NCI-H2029 (cell line): ENCODE measurements around the gene KTI12.
A peak's percentile ranks its signal among the peaks of the same experiment; 100 is the strongest.
"Not testable (repeated sequence)": the region's sequence is repeated elsewhere in the genome, so short reads cannot be mapped to it uniquely, and the experiment has no call there.

Experiments
- DNase-seq: peaks from one replicate; lab custom pipeline; 2025; lab: John Stamatoyannopoulos, UW

KTI12 gene

GRCh38 chr1:52041551-52042185 is 8.1 kb upstream of the KTI12 start:
- DNase-seq = no peak

- no peak for DNase-seq
These were observed 4.3 kb upstream of the KTI12 start for GRCh38 chr1:52037909-52038308.

GRCh38 chr1:52037402-52037814 is 3.8 kb upstream of the KTI12 start:
- DNase-seq = peak; percentile 86

- no peak for DNase-seq
These were observed 407 bp upstream of the KTI12 start for GRCh38 chr1:52034050-52034384.

DNA sequence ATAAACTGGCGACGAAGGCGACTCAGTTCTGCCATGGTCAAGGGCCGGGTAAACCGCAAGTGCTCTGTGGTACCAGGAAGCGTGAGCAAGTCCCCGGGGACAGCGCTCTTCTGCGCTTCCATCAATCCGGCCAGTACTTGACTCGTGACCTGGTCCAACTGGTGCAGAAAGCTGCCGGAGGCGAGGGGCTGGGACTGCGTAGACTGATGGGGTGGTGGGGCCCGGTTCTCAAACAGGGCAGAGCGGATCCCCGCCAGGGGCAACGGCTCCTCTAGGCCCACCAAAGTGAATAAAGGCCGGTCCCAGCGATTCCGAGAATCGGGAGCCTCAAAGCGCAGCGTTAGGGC is 852 bp downstream of the KTI12 start:
- DNase-seq = peak; percentile 48

- no peak for DNase-seq
These were observed 1.4 kb downstream of the KTI12 start for GRCh38 chr1:52032124-52032784.

DNA sequence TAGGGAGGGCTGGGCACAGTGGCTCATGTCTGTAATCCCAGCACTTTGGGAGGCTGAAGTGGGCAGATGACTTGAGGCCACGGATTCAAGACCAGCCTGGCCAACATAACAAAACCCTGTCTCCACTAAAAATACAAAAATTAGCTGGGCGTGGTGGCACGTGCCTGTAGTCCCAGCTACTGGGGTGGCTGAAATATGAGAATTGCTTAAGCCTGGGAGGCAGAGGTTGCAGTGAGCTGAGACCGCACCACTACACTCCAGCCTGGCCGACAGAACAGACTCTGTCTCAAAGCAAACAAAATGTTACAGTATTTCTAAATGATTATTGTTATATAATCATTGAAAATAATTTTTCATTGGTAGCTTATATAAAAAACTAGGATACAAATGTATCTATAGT is 4.8 kb downstream of the KTI12 start:
- DNase-seq = not testable (repeated sequence)

DNA sequence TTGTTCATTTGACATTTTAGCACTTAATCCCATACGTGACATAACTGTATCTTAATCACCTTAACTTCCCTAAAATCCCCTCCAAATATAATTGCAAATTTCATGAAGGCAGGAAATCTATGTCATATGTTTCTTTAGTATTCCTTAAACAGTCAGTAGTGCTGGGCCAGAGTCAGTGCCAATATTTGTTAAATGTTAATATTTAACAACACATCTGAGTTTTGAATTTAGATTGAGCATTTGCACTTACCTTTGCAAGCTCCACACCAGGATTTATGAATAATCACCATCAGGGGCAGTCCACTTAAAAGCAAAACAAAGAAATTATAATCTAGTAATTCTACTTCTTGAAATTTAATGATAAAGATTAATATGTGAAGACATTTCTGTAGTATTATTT is 5.3 kb downstream of the KTI12 start:
- no peak for DNase-seq

GRCh38 chr1:52026278-52026677 is 7.3 kb downstream of the KTI12 start:
- no peak for DNase-seq

GRCh38 chr1:52022133-52022532 is 11.5 kb downstream of the KTI12 start:
- no peak for DNase-seq

DNA sequence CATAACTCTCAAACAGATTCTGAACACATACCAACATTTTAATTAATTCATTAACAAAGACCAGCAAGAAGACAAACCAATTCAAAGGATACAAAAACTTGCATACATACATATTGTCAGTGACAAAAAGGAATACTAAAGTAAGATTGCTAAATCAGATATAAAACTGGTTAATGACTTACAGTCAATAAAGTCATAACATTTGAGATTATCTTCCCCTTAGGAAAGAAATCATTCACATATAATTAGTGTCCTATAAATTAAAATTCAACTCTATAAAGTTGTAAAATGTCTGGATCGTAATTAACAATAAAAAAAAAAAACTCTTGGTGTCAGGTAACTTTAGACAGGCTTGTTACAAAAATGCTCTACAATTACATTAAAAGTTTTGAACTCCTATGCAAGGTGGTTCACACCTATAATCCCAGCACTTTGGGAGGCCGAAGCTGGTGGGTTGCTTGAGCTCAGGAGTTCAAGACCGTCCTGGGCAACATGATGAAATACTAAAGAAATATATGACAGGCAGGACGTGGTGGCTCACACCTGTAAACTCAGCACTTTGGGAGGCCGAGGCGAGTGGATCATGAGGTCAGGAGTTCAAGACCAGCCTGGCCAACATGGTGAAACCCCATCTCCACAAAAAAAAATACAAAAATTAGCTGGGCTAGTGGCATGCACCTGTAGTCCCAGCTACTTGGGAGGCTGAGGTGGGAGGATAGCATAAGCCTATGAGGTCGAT is 25.4 kb downstream of the KTI12 start:
- no peak for DNase-seq

DNA sequence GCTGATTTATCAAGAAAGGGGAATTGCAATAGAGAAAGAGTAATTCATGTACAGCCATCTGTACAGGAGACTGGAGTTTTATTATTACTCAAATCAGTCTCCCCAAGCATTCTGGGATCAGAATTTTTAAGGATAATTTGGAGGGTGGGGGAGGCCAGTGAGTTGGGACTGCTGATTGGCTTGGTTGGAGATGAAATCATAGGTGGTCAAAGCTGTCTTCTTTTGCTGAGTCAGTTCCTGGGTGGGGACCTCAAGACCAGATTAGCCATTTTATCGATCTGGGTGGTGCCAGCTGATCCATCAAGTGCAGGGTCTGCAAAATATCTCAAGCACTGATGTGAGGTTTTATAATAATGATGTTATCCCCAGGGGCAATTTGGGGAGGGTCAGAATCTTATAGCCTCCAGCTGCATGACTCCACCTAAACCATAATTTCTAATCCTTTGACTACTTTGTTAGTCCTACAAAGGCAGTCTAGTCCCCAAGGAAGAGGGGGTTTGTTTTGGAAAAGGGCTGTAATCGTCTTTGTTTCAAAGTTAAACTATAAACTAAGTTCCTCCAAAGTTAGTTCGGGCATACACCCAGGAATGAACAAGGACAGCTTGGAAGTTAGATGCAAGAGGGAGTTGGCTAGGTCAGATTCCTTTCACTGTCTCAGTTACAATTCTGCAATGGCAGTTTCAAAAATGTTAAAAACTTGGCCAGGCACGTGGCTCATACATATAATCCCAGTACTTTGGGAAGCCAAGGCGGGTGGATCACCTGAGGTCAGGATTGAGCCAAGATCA is 26.2 kb downstream of the KTI12 start:
- DNase-seq = no peak

GRCh38 chr1:52006081-52006553 is 27.5 kb downstream of the KTI12 start:
- not testable (repeated sequence) for DNase-seq

DNA sequence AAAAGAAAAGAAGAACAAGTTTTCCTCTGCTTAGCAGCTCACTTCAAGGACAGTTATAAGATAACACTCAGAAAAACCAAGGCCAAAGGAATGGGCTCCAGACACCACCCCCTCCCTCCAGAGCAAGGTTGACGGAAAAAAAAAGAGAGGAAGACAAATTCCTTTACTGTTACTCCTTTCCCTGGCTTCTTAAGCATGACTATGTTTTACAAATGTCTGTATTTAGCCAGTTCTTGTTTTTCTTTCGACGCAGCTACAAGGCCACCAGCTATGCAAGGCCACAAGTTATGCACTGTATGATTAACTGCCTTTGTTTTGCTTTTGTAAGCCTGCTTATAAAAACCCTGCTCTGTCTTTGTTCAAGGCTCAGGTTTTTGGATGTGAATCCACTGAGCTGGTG is 28.1 kb downstream of the KTI12 start:
- not testable (repeated sequence) for DNase-seq

- DNase-seq = no peak
These were observed 29.7 kb downstream of the KTI12 start for GRCh38 chr1:52003877-52004276.

DNA sequence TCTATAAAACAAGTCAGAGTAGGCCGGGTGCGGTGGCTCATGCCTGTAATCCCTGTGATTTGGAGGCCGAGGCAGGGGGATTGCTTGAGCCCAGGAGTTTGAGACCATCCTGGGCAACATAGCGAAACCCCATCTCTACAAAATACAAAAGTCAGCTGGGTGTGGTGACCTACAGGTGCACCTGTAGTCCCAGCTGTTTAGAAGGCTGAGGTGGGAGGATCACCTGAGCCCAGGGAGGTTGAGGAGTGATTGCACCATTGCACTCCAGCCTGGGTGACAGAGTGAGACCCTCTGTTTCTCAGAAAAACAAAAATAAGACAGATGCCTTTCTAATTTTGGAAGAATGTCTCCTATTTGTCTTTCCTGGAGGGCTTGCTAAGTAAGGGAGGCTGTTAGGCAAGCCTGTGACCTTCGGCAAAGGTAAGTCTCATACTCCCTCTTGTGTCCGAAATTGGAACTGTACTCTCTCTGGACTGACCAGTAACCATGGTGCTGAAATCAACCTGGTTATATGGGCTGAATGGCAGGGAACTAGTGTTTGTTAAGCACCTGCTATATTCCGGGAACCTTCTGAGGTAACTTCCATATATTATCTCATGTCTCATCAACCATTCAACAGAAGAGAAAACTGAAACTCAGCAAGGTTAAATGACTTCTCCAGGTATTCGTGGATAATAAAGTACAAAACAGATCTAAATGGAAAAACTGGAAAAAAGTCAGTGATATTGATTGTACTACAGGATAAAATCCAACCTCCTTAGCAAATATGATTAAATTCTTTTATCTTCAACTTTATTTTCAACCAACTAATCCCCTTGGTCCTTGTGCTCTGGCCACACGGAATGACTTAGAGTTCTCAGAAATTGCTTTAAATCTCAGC is 31.3 kb downstream of the KTI12 start:
- peak; percentile 97 for DNase-seq

DNA sequence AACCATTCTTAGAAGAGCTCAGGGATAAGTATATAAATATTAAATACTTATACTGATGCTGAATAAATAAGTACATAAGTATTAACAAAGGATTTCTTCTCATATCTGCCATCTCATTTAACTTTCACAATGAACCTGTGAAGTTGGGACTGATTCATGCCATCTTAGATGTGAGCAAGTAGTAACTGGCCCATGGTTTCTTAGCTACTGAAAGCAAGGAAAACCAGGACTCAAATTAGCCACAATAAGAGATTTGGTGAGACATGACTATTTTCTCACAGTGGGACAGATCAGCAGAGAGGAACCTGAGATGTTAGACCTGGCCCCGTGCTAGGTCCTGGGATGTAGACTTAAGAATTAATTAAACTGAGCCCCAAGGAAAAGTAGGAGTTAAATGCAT is 34.9 kb downstream of the KTI12 start:
- DNase-seq = no peak

DNA sequence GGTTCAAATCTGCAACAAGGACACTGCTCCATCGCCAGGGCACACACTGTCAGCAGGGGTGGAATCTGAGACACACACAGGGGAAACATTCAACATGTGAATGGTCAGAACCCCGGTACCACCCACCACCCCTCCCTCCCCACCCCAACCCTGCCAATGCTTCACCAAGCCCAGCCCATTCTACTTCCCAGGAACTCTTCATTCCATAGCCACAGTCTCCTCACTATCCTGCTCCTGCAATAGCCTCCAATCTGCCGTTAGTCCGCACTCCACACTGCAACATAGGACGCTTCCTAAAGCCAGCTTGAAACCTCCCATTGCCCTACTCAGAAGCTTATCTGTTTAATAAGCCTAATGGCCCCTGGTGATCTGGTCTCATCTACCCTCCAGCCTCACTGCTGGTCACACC is 35.6 kb downstream of the KTI12 start:
- no peak for DNase-seq

GRCh38 chr1:51990478-51990965 is 43.1 kb downstream of the KTI12 start, which contains the start of gene RAB3B:
Gene RAB3B (minus strand): TSS chr1:51990700. CDS start chr1:51977117, 13,583 bp downstream.
- peak; percentile 86 for DNase-seq

DNA sequence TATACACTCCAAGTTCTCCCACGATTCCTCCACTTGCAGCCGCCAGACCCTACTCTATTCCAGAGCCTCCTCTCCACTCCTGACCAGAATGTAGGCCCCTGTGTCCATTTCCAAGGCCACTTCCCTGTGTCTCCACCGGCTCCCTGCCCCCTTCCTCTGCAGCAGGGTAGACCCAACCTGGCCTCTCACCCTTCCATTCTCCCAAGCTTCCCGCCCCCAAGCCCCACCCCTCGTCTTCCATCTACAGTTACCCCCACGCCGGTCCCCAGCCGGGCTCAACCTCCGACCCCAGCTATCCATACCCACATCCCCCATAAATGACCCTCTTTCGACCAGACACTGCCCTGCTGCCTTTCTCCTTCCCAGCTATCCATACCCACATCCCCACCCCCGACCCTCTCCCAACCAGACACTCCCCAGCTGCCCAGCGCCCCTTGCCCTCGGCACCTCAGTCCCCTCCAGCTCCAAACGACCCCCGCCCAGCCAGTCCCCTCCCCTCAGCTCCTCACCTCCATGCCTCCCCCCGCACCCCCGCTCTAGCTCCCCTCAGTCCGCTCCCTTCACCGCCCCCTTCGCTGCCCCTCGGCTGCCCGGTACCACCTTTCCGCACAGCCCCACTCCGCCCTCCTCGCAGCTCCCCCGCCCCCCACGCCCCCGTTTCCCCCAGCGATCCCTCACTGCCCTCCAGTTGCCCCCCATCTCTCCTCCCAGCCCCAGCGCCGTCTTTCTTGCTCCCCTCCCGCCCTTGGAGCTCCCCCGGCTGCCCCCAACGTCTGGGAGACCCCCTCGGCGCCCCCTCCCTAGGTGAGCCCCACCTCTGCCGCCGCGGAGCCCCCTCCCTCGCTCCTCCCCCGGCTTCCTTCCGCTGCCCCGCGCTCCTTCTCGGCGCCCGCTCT is 43.8 kb downstream of the KTI12 start:
- peak; percentile 30 for DNase-seq
